ENCODE data around the gene PARVG. TPM values are rescaled to one million over a fixed set of nuclear protein-coding genes. Genes with fewer than 3 reads are reported as not detected.

The PARVG gene
- total RNA-seq, 2 experiments from 2014 or later: 76.5 to 76.9 TPM

GRCh38 chr22:44185237-44186120 lies 4.8 kb downstream of the PARVG start:
- Mint-ChIP-seq H3K9me3 (no peaks in the 10 kb centered on the region), H3K27me3 (no peaks in the 10 kb centered on the region), H3K4me1 (ENCODE audit: low read depth) (peaks cover 29% of the 10 kb centered on the region), H3K36me3 (ENCODE audit: low read depth) (peaks cover 22% of the 10 kb centered on the region), H3K4me3 (no peak overlapping the region), H3K27ac (peak overlapping the region; percentile 7)
- ChIA-PET CTCF (no interaction called here), POLR2A (no interaction called here)
- intact Hi-C loops (cut with micrococcal nuclease): loop anchor here (10.0 kb wide), 1 partner anchor 139 kb away; no protein-coding TSS in a partner anchor
- no peak for DNase-seq
- no peak for ATAC-seq
- TF ChIP-seq, protein P1, sequence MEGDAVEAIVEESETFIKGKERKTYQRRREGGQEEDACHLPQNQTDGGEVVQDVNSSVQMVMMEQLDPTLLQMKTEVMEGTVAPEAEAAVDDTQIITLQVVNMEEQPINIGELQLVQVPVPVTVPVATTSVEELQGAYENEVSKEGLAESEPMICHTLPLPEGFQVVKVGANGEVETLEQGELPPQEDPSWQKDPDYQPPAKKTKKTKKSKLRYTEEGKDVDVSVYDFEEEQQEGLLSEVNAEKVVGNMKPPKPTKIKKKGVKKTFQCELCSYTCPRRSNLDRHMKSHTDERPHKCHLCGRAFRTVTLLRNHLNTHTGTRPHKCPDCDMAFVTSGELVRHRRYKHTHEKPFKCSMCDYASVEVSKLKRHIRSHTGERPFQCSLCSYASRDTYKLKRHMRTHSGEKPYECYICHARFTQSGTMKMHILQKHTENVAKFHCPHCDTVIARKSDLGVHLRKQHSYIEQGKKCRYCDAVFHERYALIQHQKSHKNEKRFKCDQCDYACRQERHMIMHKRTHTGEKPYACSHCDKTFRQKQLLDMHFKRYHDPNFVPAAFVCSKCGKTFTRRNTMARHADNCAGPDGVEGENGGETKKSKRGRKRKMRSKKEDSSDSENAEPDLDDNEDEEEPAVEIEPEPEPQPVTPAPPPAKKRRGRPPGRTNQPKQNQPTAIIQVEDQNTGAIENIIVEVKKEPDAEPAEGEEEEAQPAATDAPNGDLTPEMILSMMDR (IDR thresholded peaks at IDR 0.05): no peak

- POLR2A ChIA-PET: no interaction called here
Measured at GRCh38 chr22:44186121-44186510, 5.4 kb downstream of the PARVG start.

DNA sequence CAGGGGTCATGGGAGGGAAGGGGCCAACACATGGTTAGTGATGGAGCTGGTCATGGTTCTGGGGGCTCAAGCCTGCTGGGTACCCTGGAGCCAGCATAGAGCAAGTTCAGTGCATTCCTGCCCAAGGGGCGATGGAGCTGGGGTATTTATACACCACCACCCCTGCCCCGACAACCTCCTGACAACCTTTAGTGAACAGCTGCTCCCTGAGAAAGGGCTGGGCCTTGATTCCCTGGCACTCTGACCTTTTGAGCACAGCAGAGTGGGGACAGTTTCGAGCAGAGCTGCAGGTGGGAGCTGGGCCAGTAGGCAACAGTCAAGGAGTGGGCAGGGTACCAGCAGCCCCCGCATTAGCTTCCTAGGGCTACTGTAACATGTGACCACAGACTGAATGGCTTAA lies 6.0 kb downstream of the PARVG start:
- no peak overlapping the region for H3K27ac Mint-ChIP-seq
- no peak for ATAC-seq
- no peak for DNase-seq
- H3K9me3 Mint-ChIP-seq: no peaks in the 10 kb centered on the region
- no peak overlapping the region for H3K4me3 Mint-ChIP-seq
- intact Hi-C loops (cut with micrococcal nuclease): loop anchor here (10.0 kb wide), 1 partner anchor 138 kb away; no protein-coding TSS in a partner anchor
- ChIA-PET POLR2A (interaction anchor here (0.7 kb wide), 1 partner anchor 1761 kb away, joined by 3 read pairs; no protein-coding TSS in a partner anchor), CTCF (no interaction called here)
- TF ChIP-seq, protein P1 (IDR thresholded peaks at IDR 0.05): no peak
- H3K4me1 Mint-ChIP-seq (ENCODE audit: low read depth): peaks cover 32% of the 10 kb centered on the region
- peaks cover 24% of the 10 kb centered on the region for H3K36me3 Mint-ChIP-seq (ENCODE audit: low read depth)
- H3K27me3 Mint-ChIP-seq: no peaks in the 10 kb centered on the region

More at GRCh38 chr22:44186121-44186510, 5.4 kb downstream of the PARVG start:
- Mint-ChIP-seq H3K36me3 (ENCODE audit: low read depth) (peaks cover 22% of the 10 kb centered on the region), H3K27me3 (no peaks in the 10 kb centered on the region), H3K27ac (no peak overlapping the region), H3K4me1 (ENCODE audit: low read depth) (peaks cover 27% of the 10 kb centered on the region), H3K9me3 (no peaks in the 10 kb centered on the region), H3K4me3 (no peak overlapping the region)
- DNase-seq (no peak), ATAC-seq (no peak)
- intact Hi-C loops (cut with micrococcal nuclease): loop anchor here (10.0 kb wide), 1 partner anchor 139 kb away; no protein-coding TSS in a partner anchor
- CTCF ChIA-PET: no interaction called here
- TF ChIP-seq, protein P1 (IDR thresholded peaks at IDR 0.05): no peak

- ATAC-seq: no peak
- POLR2A ChIA-PET: no interaction called here
- peaks cover 23% of the 10 kb centered on the region for H3K36me3 Mint-ChIP-seq (ENCODE audit: low read depth)
- DNase-seq: no peak
- CTCF ChIA-PET: no interaction called here
- TF ChIP-seq, protein P1 (IDR thresholded peaks at IDR 0.05): no peak
- no peak overlapping the region for H3K4me3 Mint-ChIP-seq
- peaks cover 41% of the 10 kb centered on the region for H3K4me1 Mint-ChIP-seq (ENCODE audit: low read depth)
- intact Hi-C loops (cut with micrococcal nuclease): loop anchor here (10.0 kb wide), 1 partner anchor 137 kb away; no protein-coding TSS in a partner anchor
- H3K27me3 Mint-ChIP-seq: no peaks in the 10 kb centered on the region
- H3K27ac Mint-ChIP-seq: no peak overlapping the region
- H3K9me3 Mint-ChIP-seq: no peaks in the 10 kb centered on the region
Measured at GRCh38 chr22:44187652-44188230, 7.0 kb downstream of the PARVG start.

DNA sequence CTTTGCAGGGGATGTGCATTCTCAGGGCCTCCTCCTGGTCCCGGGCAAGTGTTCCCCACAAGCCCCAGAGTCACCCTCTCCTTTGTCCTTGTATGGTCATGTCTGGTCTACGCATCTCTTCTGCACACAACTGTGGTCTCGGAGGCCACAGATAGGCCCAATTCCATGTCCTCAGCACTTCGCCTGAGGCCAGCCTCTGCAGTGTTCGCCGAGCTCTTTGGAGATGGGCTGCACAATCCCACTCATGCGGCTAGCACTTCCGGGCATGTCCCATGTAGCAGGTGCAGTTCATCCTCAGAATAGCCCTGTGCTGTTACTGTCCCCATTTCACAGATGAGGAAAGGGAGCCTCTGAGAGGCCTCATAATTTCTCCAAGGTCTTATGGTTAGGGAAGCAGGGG lies 7.6 kb downstream of the PARVG start:
- Mint-ChIP-seq H3K27ac (no peak overlapping the region), H3K36me3 (ENCODE audit: low read depth) (peaks cover 24% of the 10 kb centered on the region), H3K9me3 (no peaks in the 10 kb centered on the region), H3K4me1 (ENCODE audit: low read depth) (peaks cover 44% of the 10 kb centered on the region), H3K4me3 (no peak overlapping the region), H3K27me3 (no peaks in the 10 kb centered on the region)
- CTCF ChIA-PET: no interaction called here
- intact Hi-C loops (cut with micrococcal nuclease): loop anchor here (10.0 kb wide), 1 partner anchor 136 kb away; no protein-coding TSS in a partner anchor
- DNase-seq: no peak
- no peak for ATAC-seq
- TF ChIP-seq, protein P1 (IDR thresholded peaks at IDR 0.05): no peak
- POLR2A ChIA-PET: no interaction called here

Data from activated CD8-positive, alpha-beta T cell treated with anti-CD3 and anti-CD28 coated beads for 36 hours (primary cell).